ENCODE measurements around the gene BEST1. TPM values are rescaled to one million over a fixed set of nuclear protein-coding genes. Genes with fewer than 3 reads are reported as not detected.

BEST1 gene
- 10 to 100 TPM in 1 of 2 donors, 1 to 10 TPM in 1; 1.5 to 18.0 TPM for total RNA-seq

GRCh38 chr11:61950035-61950547, at the start of gene BEST1:
Gene BEST1 (plus strand): TSS chr11:61950351. CDS start chr11:61951807, 1,456 bp downstream.
- intact Hi-C loops (cut with DNase I): no loop called here
- DNase-seq (ENCODE audit: low spot score): no peak
- H3K27ac ChIP-seq: no peak within 1 kb of the TSS
- TF ChIP-seq, protein P1, sequence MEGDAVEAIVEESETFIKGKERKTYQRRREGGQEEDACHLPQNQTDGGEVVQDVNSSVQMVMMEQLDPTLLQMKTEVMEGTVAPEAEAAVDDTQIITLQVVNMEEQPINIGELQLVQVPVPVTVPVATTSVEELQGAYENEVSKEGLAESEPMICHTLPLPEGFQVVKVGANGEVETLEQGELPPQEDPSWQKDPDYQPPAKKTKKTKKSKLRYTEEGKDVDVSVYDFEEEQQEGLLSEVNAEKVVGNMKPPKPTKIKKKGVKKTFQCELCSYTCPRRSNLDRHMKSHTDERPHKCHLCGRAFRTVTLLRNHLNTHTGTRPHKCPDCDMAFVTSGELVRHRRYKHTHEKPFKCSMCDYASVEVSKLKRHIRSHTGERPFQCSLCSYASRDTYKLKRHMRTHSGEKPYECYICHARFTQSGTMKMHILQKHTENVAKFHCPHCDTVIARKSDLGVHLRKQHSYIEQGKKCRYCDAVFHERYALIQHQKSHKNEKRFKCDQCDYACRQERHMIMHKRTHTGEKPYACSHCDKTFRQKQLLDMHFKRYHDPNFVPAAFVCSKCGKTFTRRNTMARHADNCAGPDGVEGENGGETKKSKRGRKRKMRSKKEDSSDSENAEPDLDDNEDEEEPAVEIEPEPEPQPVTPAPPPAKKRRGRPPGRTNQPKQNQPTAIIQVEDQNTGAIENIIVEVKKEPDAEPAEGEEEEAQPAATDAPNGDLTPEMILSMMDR (IDR thresholded peaks at IDR 0.05): no peak
- TF ChIP-seq POLR2A (IDR thresholded peaks at IDR 0.05) (no peak), POLR2AphosphoS5 (IDR thresholded peaks at IDR 0.05) (no peak)
- H3K36me3 ChIP-seq: no peaks in the 10 kb centered on the region
- no peaks in the 10 kb centered on the region for H3K9me3 ChIP-seq
- no peaks in the 10 kb centered on the region for H3K4me1 ChIP-seq (replicated peaks)
- WGBS: 86% methylated on average over 8 of the region's 8 CpGs
- H3K27me3 ChIP-seq (replicated peaks; ENCODE audit: insufficient read depth): no peaks in the 10 kb centered on the region
- H3K4me3 ChIP-seq: no peak within 1 kb of the TSS

- DNase-seq (ENCODE audit: low spot score): no peak
- Histone ChIP-seq H3K4me1 (replicated peaks) (no peaks in the 10 kb centered on the region), H3K4me3 (no peak overlapping the region), H3K27ac (no peak overlapping the region), H3K27me3 (replicated peaks; ENCODE audit: insufficient read depth) (no peaks in the 10 kb centered on the region), H3K9me3 (no peaks in the 10 kb centered on the region), H3K36me3 (no peaks in the 10 kb centered on the region)
- TF ChIP-seq POLR2AphosphoS5 (IDR thresholded peaks at IDR 0.05) (no peak), POLR2A (IDR thresholded peaks at IDR 0.05) (no peak)
- TF ChIP-seq, protein P1 (IDR thresholded peaks at IDR 0.05): no peak
- WGBS: 90% methylated on average over 10 of the region's 10 CpGs
- intact Hi-C loops (cut with DNase I): no loop called here
Measured at GRCh38 chr11:61901397-61901796, 48.8 kb upstream of the BEST1 start.

- no peak overlapping the region for H3K27ac ChIP-seq
- H3K4me3 ChIP-seq: no peak overlapping the region
- TF ChIP-seq, protein P1 (IDR thresholded peaks at IDR 0.05): no peak
- TF ChIP-seq POLR2A (IDR thresholded peaks at IDR 0.05) (no peak), POLR2AphosphoS5 (IDR thresholded peaks at IDR 0.05) (no peak)
- H3K9me3 ChIP-seq: no peaks in the 10 kb centered on the region
- intact Hi-C loops (cut with DNase I): no loop called here
- H3K27me3 ChIP-seq (replicated peaks; ENCODE audit: insufficient read depth): no peaks in the 10 kb centered on the region
- no peaks in the 10 kb centered on the region for H3K4me1 ChIP-seq (replicated peaks)
- WGBS: 89% methylated on average over 11 of the region's 11 CpGs
- DNase-seq (ENCODE audit: low spot score): no peak
- no peaks in the 10 kb centered on the region for H3K36me3 ChIP-seq
Measured at GRCh38 chr11:61902313-61902712, 47.8 kb upstream of the BEST1 start.

DNA sequence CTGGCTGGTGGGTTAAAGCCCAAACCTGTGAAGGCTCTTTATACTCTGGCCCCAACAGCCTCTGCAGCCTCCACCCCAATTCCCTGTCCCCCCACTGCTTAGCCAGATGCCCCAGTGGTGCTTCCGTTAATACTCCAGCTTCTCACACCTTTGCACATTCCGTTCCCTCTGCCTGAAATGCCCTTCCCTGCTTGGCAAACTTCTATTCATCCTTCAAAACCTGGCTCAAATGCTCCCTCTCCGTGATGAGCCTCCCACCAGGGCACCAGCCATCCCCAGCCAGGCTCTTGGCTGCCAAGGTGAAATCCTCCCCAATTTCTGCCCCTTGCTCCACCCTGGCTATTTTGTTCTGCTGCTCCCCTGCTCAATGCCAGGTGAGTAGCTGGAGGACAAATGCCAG, 46.3 kb upstream of the BEST1 start:
- no peaks in the 10 kb centered on the region for H3K27me3 ChIP-seq (replicated peaks; ENCODE audit: insufficient read depth)
- no peak overlapping the region for H3K27ac ChIP-seq
- DNase-seq (ENCODE audit: low spot score): no peak
- no peaks in the 10 kb centered on the region for H3K9me3 ChIP-seq
- no peaks in the 10 kb centered on the region for H3K4me1 ChIP-seq (replicated peaks)
- no peak for TF ChIP-seq POLR2A (IDR thresholded peaks at IDR 0.05)
- TF ChIP-seq, protein P1 (IDR thresholded peaks at IDR 0.05): no peak
- no peak for TF ChIP-seq POLR2AphosphoS5 (IDR thresholded peaks at IDR 0.05)
- no peak overlapping the region for H3K4me3 ChIP-seq
- WGBS: 95% methylated on average over 3 of the region's 3 CpGs
- H3K36me3 ChIP-seq: no peaks in the 10 kb centered on the region
- intact Hi-C loops (cut with DNase I): no loop called here

- TF ChIP-seq POLR2AphosphoS5 (IDR thresholded peaks at IDR 0.05): no peak
- no peak for TF ChIP-seq POLR2A (IDR thresholded peaks at IDR 0.05)
- TF ChIP-seq, protein P1 (IDR thresholded peaks at IDR 0.05): no peak
- 43% methylated on average over 18 of the region's 19 CpGs for whole genome bisulfite sequencing
- intact Hi-C loops (cut with DNase I): no loop called here
Measured at GRCh38 chr11:61904539-61905048, 45.6 kb upstream of the BEST1 start.

More at GRCh38 chr11:61904539-61905048, 45.6 kb upstream of the BEST1 start:
- Histone ChIP-seq H3K4me1 (replicated peaks) (no peaks in the 10 kb centered on the region), H3K36me3 (no peaks in the 10 kb centered on the region), H3K9me3 (no peaks in the 10 kb centered on the region), H3K4me3 (no peak overlapping the region), H3K27me3 (replicated peaks; ENCODE audit: insufficient read depth) (no peaks in the 10 kb centered on the region), H3K27ac (no peak overlapping the region)
- peak; percentile 35 for DNase-seq (ENCODE audit: low spot score)
